GM12891 (cell line): ENCODE measurements around the gene RAET1G.

Experiments
- PAX5 ChIP-seq: IDR thresholded peaks from 2 replicates; pipeline ENCODE4 v1.6.1; 2011; ENCODE audit warnings: low read length, moderate library complexity, mild to moderate bottlenecking; ENCODE audit not compliant: insufficient read depth, severe bottlenecking
- POLR2A ChIP-seq: IDR thresholded peaks from 2 replicates; pipeline ENCODE4 v1.6.1; 2011; ENCODE audit warnings: low read depth, low read length, control low read depth
- POLR2AphosphoS5 ChIP-seq: IDR thresholded peaks from 2 replicates; pipeline ENCODE4 v1.6.1; 2011; ENCODE audit warnings: low read depth, low read length, control low read depth
- POU2F2 ChIP-seq: IDR thresholded peaks from 2 replicates; pipeline ENCODE4 v1.6.1; 2011; ENCODE audit warnings: low read depth, mild to moderate bottlenecking, control low read depth, low read length, moderate library complexity
- SPI1 ChIP-seq: IDR thresholded peaks from 2 replicates; pipeline ENCODE4 v1.6.1; 2011; ENCODE audit warnings: low read depth, low read length, control low read depth
- TAF1 ChIP-seq: IDR thresholded peaks from 2 replicates; pipeline ENCODE4 v1.6.1; 2011; ENCODE audit warnings: low read depth, low read length, control low read depth

DNA sequence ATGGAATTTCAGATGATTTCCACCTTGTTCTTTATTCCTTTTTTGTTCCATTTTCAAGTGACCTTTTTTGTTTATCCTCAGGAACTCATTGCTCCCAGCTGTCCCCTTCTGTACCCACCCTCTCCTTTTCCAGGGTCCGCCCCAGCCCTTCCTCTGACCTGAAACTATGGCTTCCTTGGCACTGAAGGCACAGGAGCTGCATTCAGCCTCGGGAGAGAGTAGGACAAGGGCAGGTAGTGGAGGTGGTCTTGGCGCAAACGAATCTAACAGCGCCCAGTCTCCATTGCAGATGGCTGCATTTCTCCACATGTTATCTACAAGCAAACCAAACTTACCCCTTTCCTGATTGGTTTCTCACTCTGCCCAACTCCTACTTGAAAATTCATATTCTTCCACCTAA, 10.1 kb upstream of the RAET1G start:
- TF ChIP-seq POLR2AphosphoS5 = no peak
- no peak for TF ChIP-seq POLR2A
- TF ChIP-seq TAF1 = no peak
- TF ChIP-seq POU2F2 = no peak
- TF ChIP-seq PAX5 = no peak
- no peak for TF ChIP-seq SPI1
